Erythroblast (primary cell): Measurements from ENCODE around the gene KDSR.

ENCODE experiments used
- GATA1 ChIP-seq: IDR thresholded peaks from 2 replicates; pipeline ENCODE4 v1.6.1; 2011; ENCODE audit warnings: low read depth, mild to moderate bottlenecking, control low read depth, low read length, moderate library complexity
- POLR2A ChIP-seq: IDR thresholded peaks from 2 replicates; pipeline ENCODE4 v1.6.1; 2011; ENCODE audit warnings: mild to moderate bottlenecking, low read length

DNA sequence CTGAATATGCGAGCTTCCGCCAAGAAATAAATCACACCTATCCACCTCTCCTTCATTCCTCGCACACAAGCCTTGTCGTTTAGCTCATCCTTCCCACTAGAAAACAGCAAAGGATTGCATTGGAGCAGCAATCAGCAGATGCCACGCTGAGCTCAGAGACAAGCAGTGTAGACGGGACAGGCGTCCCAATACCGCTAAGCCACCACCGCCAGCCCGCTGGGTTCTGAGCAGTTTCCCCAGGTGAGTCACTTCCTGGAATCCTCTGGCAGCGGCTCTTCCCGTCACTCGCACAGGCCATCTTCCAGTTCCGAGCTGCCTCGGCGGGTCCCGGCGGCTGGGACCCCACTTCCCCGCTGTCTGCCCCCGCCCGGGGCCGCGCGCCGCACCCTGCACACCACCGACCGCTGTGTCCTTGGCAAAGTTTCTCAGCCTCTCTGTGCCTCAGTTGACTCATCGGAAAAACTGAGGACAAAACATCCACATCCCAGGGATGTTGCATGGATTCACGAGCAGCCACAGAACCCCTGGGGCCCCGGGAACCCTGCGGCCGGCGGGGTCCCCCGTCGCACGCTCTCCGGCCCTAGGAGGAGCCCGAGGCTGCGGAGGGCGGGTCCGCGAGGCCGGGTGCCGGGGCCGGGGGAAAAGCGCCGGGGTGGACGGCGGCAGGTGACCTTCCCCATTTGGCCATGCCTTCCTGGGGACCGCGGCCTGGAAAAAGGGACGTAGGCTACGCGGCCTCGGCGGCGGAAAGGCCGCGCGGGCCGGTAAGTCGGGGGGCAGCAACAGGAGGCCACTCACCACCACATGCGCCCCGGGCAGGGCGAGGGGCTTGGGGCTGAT, 573 bp downstream of the KDSR start:
- no peak for TF ChIP-seq POLR2A
- TF ChIP-seq GATA1, result no peak
